ENCODE data around the gene CYP8B1. TPM values are rescaled to one million over a fixed set of nuclear protein-coding genes. Genes with fewer than 3 reads are reported as not detected.

The CYP8B1 gene
- total RNA-seq, 2 experiments from 2014 or later: not detected

- DNase-seq: no peak
- peaks cover 15% of the 10 kb centered on the region for H3K4me1 Mint-ChIP-seq
- no peaks in the 10 kb centered on the region for H3K9me3 Mint-ChIP-seq
- no peaks in the 10 kb centered on the region for H3K27me3 Mint-ChIP-seq
- peaks cover 3% of the 10 kb centered on the region for H3K36me3 Mint-ChIP-seq
- H3K4me3 Mint-ChIP-seq: no peak overlapping the region
- H3K27ac Mint-ChIP-seq: no peak overlapping the region
Observed at GRCh38 chr3:42851228-42851834, 24.3 kb downstream of the CYP8B1 start.

DNA sequence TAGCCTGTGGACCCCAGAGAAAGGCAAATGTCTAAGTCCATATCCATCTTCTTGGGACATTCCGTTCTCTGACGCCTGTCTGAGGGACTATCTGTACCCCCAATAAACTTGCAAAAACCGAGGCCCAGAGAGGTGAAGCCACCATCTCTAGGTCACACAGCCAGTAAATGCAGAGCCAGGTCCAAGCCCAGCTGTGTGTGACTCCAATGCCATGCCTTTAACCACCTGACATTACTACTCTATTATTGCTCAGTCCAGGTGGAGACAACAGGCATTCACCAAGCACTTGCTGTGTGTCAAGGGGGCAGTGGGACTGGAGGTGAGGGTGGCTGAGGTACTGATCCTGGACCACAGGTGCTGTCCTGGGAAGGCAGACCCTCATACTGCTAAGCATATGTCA lies 25.4 kb downstream of the CYP8B1 start:
- H3K9me3 Mint-ChIP-seq: no peaks in the 10 kb centered on the region
- no peaks in the 10 kb centered on the region for H3K27me3 Mint-ChIP-seq
- H3K4me3 Mint-ChIP-seq: no peak overlapping the region
- peaks cover 19% of the 10 kb centered on the region for H3K4me1 Mint-ChIP-seq
- DNase-seq: no peak
- H3K36me3 Mint-ChIP-seq: peaks cover 3% of the 10 kb centered on the region
- H3K27ac Mint-ChIP-seq: no peak overlapping the region

DNA sequence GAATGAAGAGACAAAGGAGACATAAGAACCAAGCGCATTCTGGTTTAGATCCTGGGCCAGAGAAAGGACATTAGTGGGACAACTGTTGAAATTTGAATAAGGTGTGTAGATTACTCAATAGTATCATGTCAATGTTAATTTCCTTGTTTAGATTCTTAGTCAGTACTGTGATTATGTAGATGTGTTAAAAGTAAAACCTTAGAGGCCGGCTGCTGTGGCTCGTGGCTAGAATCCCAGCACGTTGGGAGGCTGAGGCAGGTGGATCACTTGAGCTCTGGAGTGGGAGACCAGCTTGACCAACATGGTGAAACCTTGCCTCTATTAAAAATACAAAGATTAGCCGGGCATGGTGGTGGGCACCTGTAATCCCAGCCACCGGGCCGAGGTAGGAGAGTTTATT lies 26.7 kb downstream of the CYP8B1 start:
- Mint-ChIP-seq H3K27ac (no peak overlapping the region), H3K9me3 (no peaks in the 10 kb centered on the region), H3K4me1 (peaks cover 19% of the 10 kb centered on the region), H3K4me3 (no peak overlapping the region), H3K27me3 (no peaks in the 10 kb centered on the region), H3K36me3 (peaks cover 3% of the 10 kb centered on the region)
- DNase-seq: no peak

DNA sequence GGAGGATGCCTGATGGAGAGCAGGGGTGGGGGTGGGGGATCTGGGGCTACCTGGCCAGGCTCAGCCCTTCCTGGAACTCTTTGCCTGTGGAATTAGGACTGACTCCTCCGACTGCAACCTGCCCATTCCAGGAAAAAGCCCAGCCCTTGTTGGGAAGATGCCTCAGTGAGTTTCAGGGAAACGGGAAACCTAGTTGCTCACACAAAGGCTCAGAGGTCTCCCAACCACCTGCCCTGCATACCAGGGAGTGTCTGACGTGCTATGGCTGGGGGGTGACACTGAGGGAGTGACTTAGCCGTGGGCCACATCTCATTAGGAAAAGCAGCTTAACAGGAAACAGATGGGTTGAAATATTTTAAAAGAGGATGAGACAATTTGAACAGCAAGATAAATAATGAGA lies 27.9 kb downstream of the CYP8B1 start:
- DNase-seq: no peak
- Mint-ChIP-seq H3K4me3 (no peak overlapping the region), H3K4me1 (peaks cover 19% of the 10 kb centered on the region), H3K36me3 (peaks cover 3% of the 10 kb centered on the region), H3K27ac (peak overlapping the region; percentile 82), H3K9me3 (no peaks in the 10 kb centered on the region), H3K27me3 (no peaks in the 10 kb centered on the region)

DNA sequence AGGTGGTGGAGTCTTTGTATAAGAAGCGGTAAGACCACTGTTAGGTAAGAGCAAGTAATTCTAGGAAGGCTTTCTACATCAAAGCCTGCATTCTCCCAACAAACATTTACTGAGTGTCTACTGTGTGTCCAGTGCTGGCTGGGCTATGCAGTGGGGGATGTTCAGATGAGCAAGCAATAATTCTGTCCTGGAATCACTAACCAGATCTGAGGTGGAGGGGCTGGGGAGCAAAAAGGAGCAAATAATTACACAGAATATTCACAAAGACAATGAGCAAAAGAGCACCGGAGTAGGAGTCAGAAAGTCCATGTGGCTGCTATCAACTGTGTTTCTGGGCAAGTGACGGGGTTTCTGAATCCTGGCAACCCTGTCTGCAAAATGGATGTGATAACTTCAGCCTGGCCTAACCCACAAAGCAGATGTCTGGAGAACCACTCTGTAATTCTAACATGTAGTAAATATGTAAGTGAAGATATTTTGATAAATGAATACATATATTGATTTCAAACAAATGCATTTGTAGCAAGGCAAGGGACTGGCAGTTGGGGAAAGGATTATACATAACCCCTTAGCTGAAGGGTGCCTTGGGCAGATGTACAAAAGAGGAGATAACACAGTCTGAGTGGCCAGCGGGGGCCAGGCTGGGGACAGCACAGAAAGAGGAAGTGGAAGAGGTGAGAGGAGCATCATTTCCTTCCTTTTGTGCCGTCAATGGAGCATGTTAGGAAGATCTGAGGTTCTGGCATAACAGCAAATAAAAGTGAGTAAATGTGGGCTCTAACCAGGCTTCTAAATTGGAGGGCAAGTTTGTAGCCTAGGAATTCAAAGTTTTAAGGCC lies 28.8 kb downstream of the CYP8B1 start:
- Mint-ChIP-seq H3K36me3 (peaks cover 3% of the 10 kb centered on the region), H3K4me1 (peaks cover 19% of the 10 kb centered on the region), H3K9me3 (no peaks in the 10 kb centered on the region), H3K27ac (peak overlapping the region; percentile 82), H3K4me3 (peak overlapping the region; percentile 71), H3K27me3 (no peaks in the 10 kb centered on the region)
- peak; percentile 7 for DNase-seq

DNA sequence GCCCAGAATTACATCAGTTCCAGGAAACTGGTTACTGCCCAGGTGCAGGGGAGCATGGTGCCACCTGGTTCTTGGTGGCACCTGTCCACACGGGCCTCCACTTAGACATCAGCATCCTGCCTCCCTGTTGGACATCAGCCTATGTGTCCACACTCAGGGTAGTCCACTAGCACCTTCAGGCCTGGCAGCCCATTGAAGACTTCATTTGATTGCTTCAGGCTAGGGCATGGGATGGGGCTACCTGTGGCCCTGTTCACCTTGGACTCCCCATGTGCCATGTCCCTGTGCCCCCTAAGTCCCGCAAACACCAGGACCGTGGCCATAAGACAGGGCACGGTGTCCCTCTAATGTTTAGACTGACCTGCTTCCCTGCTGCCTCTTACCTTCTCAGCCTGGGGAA lies 30.9 kb downstream of the CYP8B1 start:
- no peak overlapping the region for H3K4me3 Mint-ChIP-seq
- no peak overlapping the region for H3K27ac Mint-ChIP-seq
- no peak for DNase-seq
- peaks cover 3% of the 10 kb centered on the region for H3K36me3 Mint-ChIP-seq
- peaks cover 19% of the 10 kb centered on the region for H3K4me1 Mint-ChIP-seq
- H3K27me3 Mint-ChIP-seq: no peaks in the 10 kb centered on the region
- H3K9me3 Mint-ChIP-seq: no peaks in the 10 kb centered on the region

DNA sequence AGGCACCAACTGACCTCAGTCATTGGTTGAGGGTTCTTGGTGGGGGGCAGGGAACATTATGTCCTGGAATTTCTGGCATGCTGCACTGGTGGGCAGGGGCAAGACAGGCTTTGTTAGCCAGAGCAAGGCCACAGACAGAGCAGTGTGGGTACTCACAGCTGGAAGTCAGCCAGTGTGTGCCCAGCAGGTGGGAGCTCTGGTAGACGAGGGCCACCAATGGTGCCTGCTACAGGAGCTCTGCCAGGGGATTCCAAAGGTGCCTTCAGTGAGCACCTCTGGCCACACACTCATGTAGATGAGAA lies 31.3 kb downstream of the CYP8B1 start:
- H3K4me3 Mint-ChIP-seq: no peak overlapping the region
- H3K4me1 Mint-ChIP-seq: peaks cover 22% of the 10 kb centered on the region
- no peak for DNase-seq
- H3K36me3 Mint-ChIP-seq: peaks cover 3% of the 10 kb centered on the region
- no peaks in the 10 kb centered on the region for H3K9me3 Mint-ChIP-seq
- H3K27me3 Mint-ChIP-seq: no peaks in the 10 kb centered on the region
- H3K27ac Mint-ChIP-seq: no peak overlapping the region

- Mint-ChIP-seq H3K27ac (no peak overlapping the region), H3K4me1 (peaks cover 22% of the 10 kb centered on the region), H3K9me3 (no peaks in the 10 kb centered on the region), H3K4me3 (no peak overlapping the region), H3K27me3 (peaks cover 3% of the 10 kb centered on the region), H3K36me3 (peaks cover 3% of the 10 kb centered on the region)
- DNase-seq: no peak
Observed at GRCh38 chr3:42843713-42844411, 31.8 kb downstream of the CYP8B1 start.

GRCh38 chr3:42841332-42841731 lies 34.3 kb downstream of the CYP8B1 start:
- Mint-ChIP-seq H3K36me3 (no peaks in the 10 kb centered on the region), H3K27ac (no peak overlapping the region), H3K4me1 (peaks cover 7% of the 10 kb centered on the region), H3K4me3 (no peak overlapping the region), H3K27me3 (peaks cover 4% of the 10 kb centered on the region), H3K9me3 (no peaks in the 10 kb centered on the region)
- no peak for DNase-seq

DNA sequence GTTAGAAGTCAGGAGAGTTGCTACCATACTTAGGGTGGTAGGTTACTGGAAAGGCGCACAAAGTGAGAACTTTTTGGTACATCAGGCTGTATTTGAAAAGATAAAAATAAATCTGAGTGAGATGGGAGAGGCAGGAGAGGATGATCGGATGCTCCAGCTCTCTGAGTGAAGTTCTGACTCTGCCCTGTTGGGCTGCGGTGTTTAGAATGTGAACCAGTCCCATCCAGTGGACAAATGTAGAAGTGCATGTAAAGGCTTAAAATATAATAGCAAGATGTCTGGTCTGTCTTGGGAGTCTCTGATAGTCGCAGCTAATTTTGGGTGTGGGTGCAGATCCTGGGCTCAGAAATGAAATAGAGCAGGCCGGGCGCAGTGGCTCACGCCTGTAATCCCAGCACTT lies 36.1 kb downstream of the CYP8B1 start:
- peaks cover 2% of the 10 kb centered on the region for H3K4me1 Mint-ChIP-seq
- peaks cover 4% of the 10 kb centered on the region for H3K27me3 Mint-ChIP-seq
- no peak overlapping the region for H3K4me3 Mint-ChIP-seq
- H3K36me3 Mint-ChIP-seq: no peaks in the 10 kb centered on the region
- DNase-seq: peak; percentile 17
- H3K27ac Mint-ChIP-seq: no peak overlapping the region
- H3K9me3 Mint-ChIP-seq: no peaks in the 10 kb centered on the region

DNA sequence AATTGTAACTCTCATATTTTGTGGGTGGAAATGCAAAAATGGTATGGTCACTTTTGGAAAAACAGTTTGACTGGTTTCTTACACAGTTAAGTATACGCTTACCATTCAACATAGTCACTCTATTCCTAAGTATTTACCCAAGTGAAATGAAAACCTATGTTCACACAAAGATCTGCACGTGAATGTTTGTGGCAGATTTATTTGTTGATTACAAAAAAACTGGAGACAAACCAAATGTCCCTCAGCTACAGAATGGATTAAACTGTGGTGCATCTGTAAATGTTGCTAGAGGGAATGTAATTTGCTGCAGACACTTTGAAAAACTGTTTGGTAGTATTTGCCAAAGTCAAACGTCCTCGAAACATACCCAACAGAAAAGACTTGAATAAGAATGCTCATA lies 37.1 kb downstream of the CYP8B1 start:
- H3K27ac Mint-ChIP-seq: no peak overlapping the region
- H3K4me1 Mint-ChIP-seq: peaks cover 2% of the 10 kb centered on the region
- H3K9me3 Mint-ChIP-seq: no peaks in the 10 kb centered on the region
- H3K4me3 Mint-ChIP-seq: no peak overlapping the region
- no peaks in the 10 kb centered on the region for H3K36me3 Mint-ChIP-seq
- DNase-seq: no peak
- peaks cover 4% of the 10 kb centered on the region for H3K27me3 Mint-ChIP-seq

GRCh38 chr3:42836150-42837123 lies 39.2 kb downstream of the CYP8B1 start:
- Mint-ChIP-seq H3K36me3 (no peaks in the 10 kb centered on the region), H3K4me1 (peaks cover 4% of the 10 kb centered on the region), H3K4me3 (no peak overlapping the region), H3K27me3 (peaks cover 4% of the 10 kb centered on the region), H3K27ac (no peak overlapping the region), H3K9me3 (no peaks in the 10 kb centered on the region)
- DNase-seq: no peak

DNA sequence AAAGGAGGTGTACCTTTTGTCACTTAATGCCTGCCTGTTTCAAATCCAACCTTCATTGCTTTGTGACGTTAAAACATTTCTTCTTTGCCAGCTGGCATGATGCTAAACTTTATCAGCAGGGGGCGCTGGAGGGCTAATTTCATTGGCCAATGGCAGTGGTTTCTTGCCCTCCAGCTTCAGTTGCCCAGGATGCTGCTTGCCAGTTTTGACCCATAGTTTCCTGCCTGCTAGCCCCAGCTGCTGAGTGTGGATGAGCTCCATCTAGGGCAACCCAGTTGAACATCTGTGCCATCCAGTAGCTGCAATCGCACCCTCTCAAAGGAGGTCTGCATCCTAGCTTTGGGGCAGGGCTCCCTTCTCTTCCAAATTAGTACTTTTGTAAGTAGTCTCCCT lies 44.4 kb downstream of the CYP8B1 start:
- Mint-ChIP-seq H3K4me1 (peaks cover 5% of the 10 kb centered on the region), H3K4me3 (no peak overlapping the region), H3K36me3 (no peaks in the 10 kb centered on the region), H3K9me3 (no peaks in the 10 kb centered on the region), H3K27me3 (peaks cover 9% of the 10 kb centered on the region), H3K27ac (no peak overlapping the region)
- DNase-seq: peak; percentile 73

GRCh38 chr3:42830437-42831320 lies 45.0 kb downstream of the CYP8B1 start:
- Mint-ChIP-seq H3K4me1 (peaks cover 5% of the 10 kb centered on the region), H3K9me3 (no peaks in the 10 kb centered on the region), H3K27me3 (peaks cover 13% of the 10 kb centered on the region), H3K4me3 (no peak overlapping the region), H3K27ac (no peak overlapping the region), H3K36me3 (no peaks in the 10 kb centered on the region)
- DNase-seq: no peak
